Suppressor macrophage treated with lipopolysaccharide for 1 hour (primary cell): ENCODE data around the gene NPHP1.
A peak's percentile ranks its signal among the peaks of the same experiment; 100 is the strongest.
"Not testable (repeated sequence)": the region's sequence is repeated elsewhere in the genome, so short reads cannot be mapped to it uniquely, and the experiment has no call there.

Source experiments
- DNase-seq, 3 donors: peaks; one replicate each; pipeline ENCODE4 v3.0.0-alpha.2; 2020 to 2022

Gene NPHP1

GRCh38 chr2:110197452-110197851, 7.4 kb downstream of the NPHP1 start:
- DNase-seq, result no peak

- DNase-seq, result not testable (repeated sequence)
Observed at GRCh38 chr2:110190169-110190568, 14.6 kb downstream of the NPHP1 start.

GRCh38 chr2:110182449-110182848, 22.4 kb downstream of the NPHP1 start:
- DNase-seq, result no peak

GRCh38 chr2:110180036-110180435, 24.8 kb downstream of the NPHP1 start:
- no peak for DNase-seq

DNA sequence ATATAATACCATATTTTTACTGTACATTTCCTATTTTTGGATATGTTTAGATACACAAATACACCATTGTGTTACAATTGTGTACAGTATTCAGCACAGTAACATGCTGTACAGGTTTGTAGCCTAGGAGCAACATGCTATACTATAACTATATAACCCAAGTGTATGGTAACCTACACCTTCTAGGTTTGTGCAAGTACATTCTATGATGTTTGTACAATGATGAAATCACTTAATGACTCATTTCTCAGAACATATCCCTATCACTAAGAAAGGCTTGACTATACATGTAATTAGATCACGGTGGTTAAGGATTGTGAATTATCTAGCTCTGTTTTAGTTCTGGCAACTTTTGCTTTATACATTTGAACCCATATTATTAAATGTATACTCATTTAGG, 31.3 kb downstream of the NPHP1 start:
- DNase-seq, result peak in 1 of 3 donors; percentile 16

GRCh38 chr2:110172506-110172905, 32.3 kb downstream of the NPHP1 start:
- DNase-seq, result no peak

DNA sequence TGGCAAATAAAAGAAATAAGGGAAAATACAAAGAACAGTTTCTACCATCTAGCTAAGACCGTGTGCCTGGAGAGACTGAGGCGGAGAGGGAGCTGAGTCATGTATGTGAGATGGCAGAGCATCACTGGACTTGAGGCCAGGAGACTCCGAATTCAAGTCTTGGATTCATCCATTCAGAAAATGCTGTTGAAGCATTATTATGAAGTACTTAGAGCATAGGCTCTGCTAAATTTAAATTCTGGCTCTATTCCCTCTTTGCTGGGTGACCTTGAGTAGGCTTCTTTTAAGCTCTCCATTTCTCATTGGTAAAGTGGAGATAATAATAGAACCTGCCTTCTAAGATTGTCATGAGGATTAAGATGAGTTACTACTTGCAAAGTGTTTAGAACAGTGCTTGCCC, 34.7 kb downstream of the NPHP1 start:
- DNase-seq, result no peak

DNA sequence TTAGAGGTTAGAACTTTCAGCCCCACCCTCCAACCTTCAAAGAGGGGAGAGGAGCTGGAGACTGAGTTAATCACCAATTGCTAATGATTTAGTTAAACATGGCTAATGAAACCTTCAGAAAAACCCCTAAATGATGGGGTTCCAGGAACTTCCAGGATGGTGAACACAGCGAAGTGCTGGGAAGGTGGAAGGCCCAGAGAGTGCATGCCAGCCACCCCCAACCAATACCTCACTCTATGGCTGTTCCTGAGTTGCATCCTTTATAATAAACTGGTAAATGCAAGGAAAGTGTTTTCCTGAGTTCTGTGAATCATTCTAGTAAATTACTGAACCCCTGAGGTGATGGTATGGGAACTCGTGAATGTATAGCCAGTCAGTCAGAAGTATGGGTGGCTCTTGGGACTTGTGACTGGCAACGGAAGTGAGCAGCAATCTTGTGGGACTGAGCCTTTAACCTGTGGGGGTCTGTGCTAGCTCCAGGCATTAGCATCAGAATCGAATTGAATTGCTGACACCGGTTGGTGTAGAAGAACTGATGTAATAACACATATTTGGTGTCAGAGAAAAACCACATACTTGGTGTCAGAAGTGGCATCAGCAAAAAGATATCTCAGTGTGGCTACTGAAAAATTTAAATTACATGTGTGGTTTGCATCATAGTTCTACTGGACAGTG, 37.4 kb downstream of the NPHP1 start:
- no peak for DNase-seq

DNA sequence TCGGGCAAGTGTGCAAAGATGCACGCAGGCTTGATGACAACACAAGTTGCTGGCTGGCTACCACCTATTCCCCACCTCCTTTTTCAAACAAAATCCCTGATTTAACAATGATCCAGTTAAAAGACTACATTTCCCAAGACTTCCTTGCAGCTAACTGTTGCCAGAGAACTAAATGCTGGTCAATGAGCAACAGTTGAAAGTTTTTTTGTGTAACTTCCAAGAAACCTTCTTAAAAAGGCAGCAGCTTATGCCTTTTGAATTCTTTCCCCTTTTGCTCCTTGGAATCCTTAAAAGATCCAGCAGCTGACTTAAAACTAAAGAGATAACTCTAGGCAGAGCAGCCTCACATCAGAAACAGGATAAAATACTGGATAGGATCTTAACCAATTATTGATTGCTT, 38.5 kb downstream of the NPHP1 start:
- no peak for DNase-seq

- peak; percentile 55 to 72 (median 63) for DNase-seq
Observed at GRCh38 chr2:110157153-110157793, 47.5 kb downstream of the NPHP1 start.

DNA sequence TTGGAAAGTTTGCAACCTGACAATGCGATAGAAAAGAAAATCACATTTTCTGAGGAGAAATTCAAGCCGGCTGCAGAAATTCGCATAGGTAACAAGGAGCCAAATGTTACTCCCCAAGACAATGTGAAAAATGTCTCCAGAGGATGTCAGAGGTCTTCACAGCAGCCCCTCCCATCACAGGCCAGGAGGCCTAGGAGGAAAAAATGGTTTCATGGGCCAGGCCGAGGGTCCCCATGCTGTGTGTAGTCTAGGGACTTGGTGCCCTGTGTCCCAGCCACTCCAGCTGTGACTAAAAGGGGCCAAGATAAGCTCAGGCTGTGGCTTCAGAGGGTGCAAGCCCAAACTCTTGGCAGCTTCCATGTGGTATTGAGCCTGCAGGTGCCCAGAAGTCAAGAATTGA, 50.0 kb downstream of the NPHP1 start:
- not testable (repeated sequence) for DNase-seq

- not testable (repeated sequence) for DNase-seq
Observed at GRCh38 chr2:110154188-110154587, 50.6 kb downstream of the NPHP1 start.

DNA sequence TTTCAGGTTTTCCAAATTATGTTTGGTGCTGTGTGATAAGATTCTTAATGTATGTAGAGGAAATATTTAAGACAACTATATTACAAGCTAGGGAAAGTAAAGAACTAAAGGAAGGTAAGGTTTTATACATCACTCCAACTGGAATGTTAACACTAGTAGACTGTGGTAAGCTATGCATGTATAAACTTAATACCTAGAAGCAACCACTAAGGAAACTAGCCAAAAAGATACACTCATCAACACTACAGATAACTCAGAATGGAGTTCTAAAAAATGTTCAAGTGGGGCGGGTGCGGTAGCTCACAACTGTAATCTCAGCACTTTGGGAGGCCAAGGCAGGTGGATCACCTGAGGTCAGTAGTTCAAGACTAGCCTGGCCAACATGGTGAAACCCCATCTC, 51.4 kb downstream of the NPHP1 start:
- no peak for DNase-seq

DNA sequence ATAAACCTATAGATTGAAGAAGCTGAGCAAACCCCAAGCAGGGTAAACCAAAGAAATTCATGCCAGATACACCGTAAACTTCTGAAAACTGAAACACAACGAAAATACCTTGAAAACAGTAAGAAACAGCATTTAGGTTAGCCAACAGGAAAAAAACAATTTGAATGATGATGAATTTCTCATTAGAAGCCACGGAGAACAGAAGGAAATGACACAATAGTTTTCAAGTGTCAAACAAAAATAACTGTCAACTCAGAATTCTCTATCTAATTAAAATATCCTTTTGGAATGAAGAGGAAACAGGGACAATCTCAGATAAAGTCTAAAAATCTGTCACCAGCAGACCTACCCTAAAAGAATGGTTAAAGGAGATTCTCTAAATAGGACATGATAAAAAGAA, 51.9 kb downstream of the NPHP1 start:
- DNase-seq, result no peak

DNA sequence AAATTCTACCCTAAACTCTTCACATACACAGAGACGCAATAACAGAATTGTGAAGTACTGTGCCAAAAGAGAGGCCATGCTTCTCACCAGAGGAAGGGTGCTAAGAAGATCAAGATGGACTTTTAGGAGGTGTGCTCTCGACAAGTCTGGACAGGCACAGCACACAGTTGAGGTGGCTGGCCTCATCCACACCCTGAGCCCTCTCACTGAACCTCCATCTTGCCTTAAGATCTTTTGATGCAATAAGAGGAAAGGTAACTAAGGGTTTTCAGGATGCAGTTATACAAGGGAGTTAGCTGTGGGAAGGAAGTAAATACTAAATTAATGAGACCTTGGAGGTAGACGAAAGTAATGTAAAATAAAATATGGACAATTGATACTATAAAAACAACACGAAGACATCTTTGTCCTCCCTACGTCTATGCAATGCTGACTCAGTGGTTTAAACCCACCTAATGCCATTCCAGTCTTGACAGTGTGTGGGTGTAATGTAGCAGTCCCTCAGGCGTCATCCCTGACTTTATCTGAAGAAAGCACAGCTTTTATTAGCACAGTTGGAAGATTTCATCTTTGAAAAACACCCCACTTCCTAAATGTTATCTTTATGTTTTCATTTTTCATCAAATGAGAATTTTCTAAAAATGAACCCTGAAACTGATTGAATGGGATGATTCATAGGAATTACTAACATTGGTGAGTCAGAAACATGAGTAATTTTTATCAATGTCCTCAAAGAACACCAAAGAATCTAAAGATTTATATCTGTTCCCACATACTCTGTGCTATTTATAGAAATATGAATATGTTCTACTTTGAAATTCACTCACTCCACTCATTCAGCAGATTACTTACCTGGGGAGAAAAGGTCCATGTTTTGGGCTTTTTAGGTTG, 55.2 kb downstream of the NPHP1 start:
- peak; percentile 2 to 77 (median 62) for DNase-seq

GRCh38 chr2:110146945-110147332, 57.9 kb downstream of the NPHP1 start:
- DNase-seq, result no peak

DNA sequence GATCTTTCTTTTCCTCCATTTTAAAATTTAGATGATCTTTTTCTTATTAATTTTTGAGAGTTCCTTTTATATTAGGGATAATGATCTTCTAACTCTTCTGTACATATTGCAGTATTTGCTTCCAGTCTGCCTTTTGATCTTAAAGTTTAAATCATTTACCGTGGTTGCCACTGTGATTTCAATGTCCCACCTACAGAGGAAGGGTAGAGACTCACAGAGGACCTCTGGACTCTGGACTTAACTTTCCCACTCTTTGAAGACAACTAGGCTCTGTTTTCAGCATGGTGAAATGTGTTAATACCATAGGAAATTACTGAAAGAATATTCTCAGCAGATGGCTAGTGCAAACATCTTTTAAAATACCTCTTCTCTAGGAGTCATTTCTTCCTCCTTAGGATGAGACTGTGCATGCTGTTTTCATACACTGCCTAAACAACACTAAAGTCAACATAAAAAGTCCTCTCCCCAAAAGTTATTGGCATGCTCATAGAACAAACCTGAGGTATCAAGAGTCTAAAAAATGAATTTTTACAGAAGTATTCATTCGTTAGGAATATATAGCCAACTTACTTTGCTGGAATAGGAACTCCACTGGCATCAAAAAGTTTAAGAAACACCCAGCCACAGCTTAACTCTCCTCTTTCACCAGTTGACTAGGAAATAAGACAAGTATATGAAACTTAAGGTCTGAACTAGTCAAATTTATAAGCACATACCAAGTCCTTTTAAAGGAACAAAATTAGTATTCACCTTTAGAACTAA, 58.4 kb downstream of the NPHP1 start:
- DNase-seq, result no peak

DNA sequence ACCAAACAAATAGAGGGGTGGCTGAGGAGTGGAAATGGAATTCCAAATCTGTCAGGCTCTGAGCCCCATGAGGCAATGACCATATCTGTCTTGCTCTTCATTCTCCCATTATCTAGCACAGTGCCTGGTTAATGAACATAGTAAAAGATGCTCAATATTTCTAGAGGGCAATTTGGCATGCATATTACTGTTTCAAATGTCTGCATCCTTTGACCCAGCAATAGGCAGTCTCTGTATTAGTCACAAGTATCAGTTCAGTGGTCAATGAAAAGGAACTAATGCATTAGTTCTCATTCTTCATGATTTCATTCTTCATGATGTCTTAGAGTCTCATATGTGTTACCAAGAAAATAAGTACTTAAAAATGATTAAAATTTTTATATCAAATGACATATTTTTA, 60.8 kb downstream of the NPHP1 start:
- no peak for DNase-seq

DNA sequence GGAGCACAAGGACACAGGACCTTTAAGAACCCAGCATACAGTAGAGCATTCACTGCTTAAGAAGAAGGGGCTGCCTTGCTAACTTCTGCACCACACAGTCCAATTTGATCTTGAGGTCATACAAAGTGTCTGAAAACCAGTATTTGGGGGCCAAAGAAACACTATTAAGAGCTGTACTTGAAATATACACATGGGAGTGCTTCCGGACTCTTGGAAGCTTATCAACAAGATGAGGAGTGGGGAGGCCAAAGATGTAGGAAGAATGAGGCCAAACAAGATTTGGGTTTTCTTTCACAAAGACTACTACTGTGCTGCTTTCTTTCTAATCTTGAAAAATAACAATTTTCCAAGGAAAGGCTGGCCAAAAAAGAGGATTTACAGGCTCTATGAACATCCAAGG, 64.4 kb downstream of the NPHP1 start:
- DNase-seq, result no peak

- DNase-seq, result no peak
Observed at GRCh38 chr2:110134025-110134424, 70.8 kb downstream of the NPHP1 start.

GRCh38 chr2:110131166-110131565, 73.6 kb downstream of the NPHP1 start:
- no peak for DNase-seq

DNA sequence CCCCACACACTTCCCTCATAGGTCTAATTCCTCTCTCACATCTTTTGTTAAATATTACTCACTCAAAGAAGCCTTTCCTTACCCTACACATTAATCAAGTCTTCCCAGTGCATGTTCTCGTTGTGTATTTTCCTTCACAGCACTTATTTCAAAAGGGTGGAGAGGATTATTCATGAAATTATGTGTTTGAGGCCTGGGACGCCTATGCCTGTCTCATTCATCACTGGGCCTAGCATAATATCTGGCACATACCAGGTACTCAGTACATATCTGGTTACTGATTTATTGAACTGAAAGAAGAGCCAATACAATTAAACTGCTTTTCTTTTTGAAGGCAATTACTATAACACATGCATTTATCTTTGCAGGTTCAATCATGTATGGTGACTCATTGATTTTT, 74.1 kb downstream of the NPHP1 start:
- no peak for DNase-seq

DNA sequence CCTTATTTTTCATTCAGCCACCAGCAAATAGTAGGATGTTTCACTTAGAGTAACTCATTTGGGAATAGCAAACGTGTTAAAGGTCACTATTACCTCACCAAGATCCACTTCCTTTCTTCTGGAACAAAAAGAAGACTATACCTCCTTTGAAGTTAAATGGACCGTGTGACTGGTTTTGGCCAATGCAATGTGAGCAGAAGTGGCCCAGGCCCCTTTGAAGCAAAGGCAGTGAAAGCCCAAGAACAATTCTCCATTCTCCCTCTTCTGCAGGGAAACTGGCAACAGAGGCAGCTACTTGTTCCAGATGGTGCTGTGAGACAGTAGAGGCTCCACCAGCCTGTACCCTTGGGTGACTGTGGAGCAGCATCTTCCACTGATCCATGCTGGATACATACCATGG, 77.9 kb downstream of the NPHP1 start:
- peak in 1 of 3 donors; percentile 29 for DNase-seq
